Astrocyte (in vitro differentiated cells and primary cell): Measurements from ENCODE around the gene OSGIN1. TPM values are rescaled to one million over a fixed set of nuclear protein-coding genes. Genes with fewer than 3 reads are reported as not detected.
"Not testable (repeated sequence)": the region's sequence is repeated elsewhere in the genome, so short reads cannot be mapped to it uniquely, and the experiment has no call there.

Source experiments
- DNase-seq: peaks from one replicate; pipeline ENCODE4 v3.0.0-alpha.2; 2010; ENCODE audit warnings: low read depth
- FAIRE-seq: peaks from 2 replicates; lab custom pipeline; 2011; peaks lifted over from hg19 to GRCh38; lab: Jason Lieb, UNC
- H2AFZ ChIP-seq: 2 replicates; pipeline ENCODE4 v1.6.0; 2012; ENCODE audit warnings: low read depth, low read length, inconsistent platforms
- H3K27ac ChIP-seq: 2 replicates; pipeline ENCODE4 v1.5.1; 2011; ENCODE audit warnings: low read depth, low read length, inconsistent platforms
- H3K27me3 ChIP-seq: 2 replicates; pipeline ENCODE4 v1.6.0; 2011; ENCODE audit warnings: low read length, inconsistent platforms; ENCODE audit not compliant: insufficient read depth
- H3K36me3 ChIP-seq: 2 replicates; pipeline ENCODE4 v1.5.1; 2011; ENCODE audit warnings: low read length, inconsistent platforms; ENCODE audit not compliant: insufficient read depth
- H3K4me1 ChIP-seq: 2 replicates; pipeline ENCODE4 v1.5.1; 2011; ENCODE audit warnings: low read length, inconsistent platforms; ENCODE audit not compliant: insufficient read depth
- H3K4me2 ChIP-seq: 2 replicates; pipeline ENCODE4 v1.6.0; 2012; ENCODE audit warnings: low read length, inconsistent platforms
- H3K4me3 ChIP-seq: 2 replicates; pipeline ENCODE4 v1.5.1; 2011; ENCODE audit warnings: low read depth, mild to moderate bottlenecking, low read length, inconsistent platforms; ENCODE audit not compliant: insufficient read depth
- H3K79me2 ChIP-seq: 2 replicates; pipeline ENCODE4 v1.6.0; 2012; ENCODE audit warnings: mild to moderate bottlenecking, low read length, inconsistent platforms; ENCODE audit not compliant: insufficient read depth
- H3K9ac ChIP-seq: 2 replicates; pipeline ENCODE4 v1.6.0; 2012; ENCODE audit warnings: mild to moderate bottlenecking, low read length, inconsistent platforms
- H3K9me3 ChIP-seq: 2 replicates; pipeline ENCODE4 v1.5.1; 2012; ENCODE audit warnings: low read depth, mild to moderate bottlenecking, low read length, inconsistent platforms; ENCODE audit not compliant: insufficient read depth
- H4K20me1 ChIP-seq: 2 replicates; pipeline ENCODE4 v1.6.0; 2012; ENCODE audit warnings: low read length, inconsistent platforms; ENCODE audit not compliant: insufficient read depth
- H3K27ac Mint-ChIP-seq: one replicate; pipeline ENCODE4 v1.8.0; 2021; ENCODE audit warnings: mild to moderate bottlenecking, mixed read lengths; ENCODE audit not compliant: unreplicated experiment
- H3K27me3 Mint-ChIP-seq: one replicate; pipeline ENCODE4 v1.8.0; 2021; ENCODE audit warnings: low read depth, mixed read lengths; ENCODE audit not compliant: unreplicated experiment
- H3K36me3 Mint-ChIP-seq: one replicate; pipeline ENCODE4 v1.8.0; 2021; ENCODE audit warnings: low read depth, mixed read lengths; ENCODE audit not compliant: unreplicated experiment
- H3K4me1 Mint-ChIP-seq: one replicate; pipeline ENCODE4 v1.8.0; 2021; ENCODE audit warnings: low read depth, mixed read lengths; ENCODE audit not compliant: unreplicated experiment
- H3K4me3 Mint-ChIP-seq: one replicate; pipeline ENCODE4 v1.8.0; 2021; ENCODE audit warnings: mild to moderate bottlenecking, moderate library complexity, mixed read lengths; ENCODE audit not compliant: unreplicated experiment
- H3K9me3 Mint-ChIP-seq: one replicate; pipeline ENCODE4 v1.8.0; 2021; ENCODE audit warnings: mild to moderate bottlenecking, mixed read lengths; ENCODE audit not compliant: unreplicated experiment
- CTCF ChIP-seq: IDR thresholded peaks from 2 replicates; pipeline ENCODE4 v1.5.1; 2011; ENCODE audit warnings: low read depth, mild to moderate bottlenecking, inconsistent platforms, low read length, moderate library complexity; ENCODE audit not compliant: insufficient read depth
- EZH2 ChIP-seq: IDR thresholded peaks from 2 replicates; pipeline ENCODE4 v1.6.1; 2012; ENCODE audit warnings: mild to moderate bottlenecking, low read length, inconsistent platforms; ENCODE audit not compliant: insufficient read depth
- total RNA-seq: library from RNA; stranded (reverse); gene quantifications from 2 replicates; pipeline ENCODE4 v1.2.1, GENCODE V29; 2021

Gene OSGIN1
- total RNA-seq, 1 donor from 2014 or later = 0.79 TPM

- peaks cover 8% of the 10 kb centered on the region for H3K36me3 Mint-ChIP-seq
- Histone ChIP-seq H3K4me2 (no peak overlapping the region), H3K36me3 (no peaks in the 10 kb centered on the region), H3K27ac (no peak overlapping the region), H3K4me1 (no peaks in the 10 kb centered on the region), H3K79me2 (no peaks in the 10 kb centered on the region), H3K4me3 (no peak overlapping the region), H3K27me3 (peaks cover 3% of the 10 kb centered on the region), H3K9ac (no peak overlapping the region), H2AFZ (peak overlapping the region; percentile 54), H4K20me1 (no peaks in the 10 kb centered on the region), H3K9me3 (no peaks in the 10 kb centered on the region)
- FAIRE-seq (no peak), DNase-seq (no peak)
- no peak for TF ChIP-seq CTCF
- TF ChIP-seq EZH2 = no peak
- H3K9me3 Mint-ChIP-seq = peaks cover 5% of the 10 kb centered on the region
- H3K4me1 Mint-ChIP-seq = peaks cover 8% of the 10 kb centered on the region
- H3K27ac Mint-ChIP-seq = peak overlapping the region; percentile 42
- no peak overlapping the region for H3K4me3 Mint-ChIP-seq
- peaks cover 13% of the 10 kb centered on the region for H3K27me3 Mint-ChIP-seq
Observed at GRCh38 chr16:83939266-83939855, 13.7 kb upstream of the OSGIN1 start.

- Histone ChIP-seq H3K4me3 (no peak overlapping the region), H4K20me1 (no peaks in the 10 kb centered on the region), H3K27me3 (peaks cover 3% of the 10 kb centered on the region), H3K4me1 (no peaks in the 10 kb centered on the region), H2AFZ (no peak overlapping the region), H3K36me3 (no peaks in the 10 kb centered on the region), H3K4me2 (no peak overlapping the region), H3K9ac (no peak overlapping the region), H3K9me3 (no peaks in the 10 kb centered on the region), H3K27ac (no peak overlapping the region), H3K79me2 (no peaks in the 10 kb centered on the region)
- Mint-ChIP-seq H3K27me3 (peaks cover 13% of the 10 kb centered on the region), H3K27ac (no peak overlapping the region), H3K4me3 (no peak overlapping the region), H3K9me3 (peaks cover 5% of the 10 kb centered on the region), H3K36me3 (peaks cover 8% of the 10 kb centered on the region), H3K4me1 (peaks cover 8% of the 10 kb centered on the region)
- no peak for FAIRE-seq
- TF ChIP-seq EZH2 = no peak
- TF ChIP-seq CTCF = no peak
- no peak for DNase-seq
Observed at GRCh38 chr16:83940119-83940518, 12.9 kb upstream of the OSGIN1 start.

- Histone ChIP-seq H3K9ac (no peak overlapping the region), H3K4me2 (no peak overlapping the region), H3K4me3 (no peak overlapping the region), H3K9me3 (no peaks in the 10 kb centered on the region), H4K20me1 (no peaks in the 10 kb centered on the region), H3K79me2 (no peaks in the 10 kb centered on the region), H2AFZ (no peak overlapping the region), H3K27ac (no peak overlapping the region), H3K27me3 (peaks cover 3% of the 10 kb centered on the region), H3K36me3 (no peaks in the 10 kb centered on the region), H3K4me1 (no peaks in the 10 kb centered on the region)
- peaks cover 9% of the 10 kb centered on the region for H3K27me3 Mint-ChIP-seq
- peaks cover 5% of the 10 kb centered on the region for H3K9me3 Mint-ChIP-seq
- H3K4me1 Mint-ChIP-seq = peaks cover 8% of the 10 kb centered on the region
- TF ChIP-seq EZH2 (no peak), CTCF (no peak)
- FAIRE-seq (no peak), DNase-seq (no peak)
- no peak overlapping the region for H3K27ac Mint-ChIP-seq
- H3K36me3 Mint-ChIP-seq = peaks cover 8% of the 10 kb centered on the region
- H3K4me3 Mint-ChIP-seq = no peak overlapping the region
Observed at GRCh38 chr16:83940630-83941378, 12.2 kb upstream of the OSGIN1 start.

GRCh38 chr16:83941546-83941945, 11.5 kb upstream of the OSGIN1 start:
- H3K9ac ChIP-seq, H4K20me1 ChIP-seq, H3K4me1 Mint-ChIP-seq, H3K4me3 ChIP-seq, H3K27me3 ChIP-seq, H3K4me1 ChIP-seq, H3K4me2 ChIP-seq, DNase-seq, H3K27ac ChIP-seq, H2AFZ ChIP-seq, H3K4me3 Mint-ChIP-seq, FAIRE-seq, H3K27ac Mint-ChIP-seq, H3K9me3 ChIP-seq, H3K9me3 Mint-ChIP-seq, H3K36me3 ChIP-seq, H3K79me2 ChIP-seq, H3K36me3 Mint-ChIP-seq: not testable (repeated sequence)
- H3K27me3 Mint-ChIP-seq = peaks cover 12% of the 10 kb centered on the region
